ENCODE measurements around the gene WSB1.
"Not testable (repeated sequence)": the region's sequence is repeated elsewhere in the genome, so short reads cannot be mapped to it uniquely, and the experiment has no call there.

DNA sequence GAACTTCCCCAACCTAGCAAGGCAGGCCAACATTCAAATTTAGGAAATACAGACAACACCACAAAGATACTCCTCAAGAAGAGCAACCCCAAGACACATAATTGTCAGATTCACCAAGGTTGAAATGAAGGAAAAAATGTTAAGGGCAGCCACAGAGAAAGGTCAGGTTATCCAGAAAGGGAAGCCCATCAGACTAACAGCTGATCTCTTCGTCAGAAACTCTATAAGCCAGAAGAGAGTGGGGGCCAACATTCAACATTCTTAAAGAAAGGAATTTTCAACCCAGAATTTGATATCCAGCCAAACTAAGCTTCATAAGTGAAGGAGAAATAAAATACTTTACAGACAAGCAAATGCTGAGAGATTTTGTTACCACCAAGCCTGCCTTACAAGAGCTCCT lies 43.1 kb upstream of the WSB1 start:
- TF ChIP-seq, protein P1, sequence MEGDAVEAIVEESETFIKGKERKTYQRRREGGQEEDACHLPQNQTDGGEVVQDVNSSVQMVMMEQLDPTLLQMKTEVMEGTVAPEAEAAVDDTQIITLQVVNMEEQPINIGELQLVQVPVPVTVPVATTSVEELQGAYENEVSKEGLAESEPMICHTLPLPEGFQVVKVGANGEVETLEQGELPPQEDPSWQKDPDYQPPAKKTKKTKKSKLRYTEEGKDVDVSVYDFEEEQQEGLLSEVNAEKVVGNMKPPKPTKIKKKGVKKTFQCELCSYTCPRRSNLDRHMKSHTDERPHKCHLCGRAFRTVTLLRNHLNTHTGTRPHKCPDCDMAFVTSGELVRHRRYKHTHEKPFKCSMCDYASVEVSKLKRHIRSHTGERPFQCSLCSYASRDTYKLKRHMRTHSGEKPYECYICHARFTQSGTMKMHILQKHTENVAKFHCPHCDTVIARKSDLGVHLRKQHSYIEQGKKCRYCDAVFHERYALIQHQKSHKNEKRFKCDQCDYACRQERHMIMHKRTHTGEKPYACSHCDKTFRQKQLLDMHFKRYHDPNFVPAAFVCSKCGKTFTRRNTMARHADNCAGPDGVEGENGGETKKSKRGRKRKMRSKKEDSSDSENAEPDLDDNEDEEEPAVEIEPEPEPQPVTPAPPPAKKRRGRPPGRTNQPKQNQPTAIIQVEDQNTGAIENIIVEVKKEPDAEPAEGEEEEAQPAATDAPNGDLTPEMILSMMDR (IDR thresholded peaks at IDR 0.05; ENCODE audit: low read length) = not testable (repeated sequence)
- not testable (repeated sequence) for TF ChIP-seq EZH2 (IDR thresholded peaks at IDR 0.05; ENCODE audit: borderline replicate concordance, low read length)
